Measurements from ENCODE around the gene IMMP2L.

GRCh38 chr7:111205251-111205650 is 357.0 kb downstream of the IMMP2L start:
- TF ChIP-seq, protein P1, sequence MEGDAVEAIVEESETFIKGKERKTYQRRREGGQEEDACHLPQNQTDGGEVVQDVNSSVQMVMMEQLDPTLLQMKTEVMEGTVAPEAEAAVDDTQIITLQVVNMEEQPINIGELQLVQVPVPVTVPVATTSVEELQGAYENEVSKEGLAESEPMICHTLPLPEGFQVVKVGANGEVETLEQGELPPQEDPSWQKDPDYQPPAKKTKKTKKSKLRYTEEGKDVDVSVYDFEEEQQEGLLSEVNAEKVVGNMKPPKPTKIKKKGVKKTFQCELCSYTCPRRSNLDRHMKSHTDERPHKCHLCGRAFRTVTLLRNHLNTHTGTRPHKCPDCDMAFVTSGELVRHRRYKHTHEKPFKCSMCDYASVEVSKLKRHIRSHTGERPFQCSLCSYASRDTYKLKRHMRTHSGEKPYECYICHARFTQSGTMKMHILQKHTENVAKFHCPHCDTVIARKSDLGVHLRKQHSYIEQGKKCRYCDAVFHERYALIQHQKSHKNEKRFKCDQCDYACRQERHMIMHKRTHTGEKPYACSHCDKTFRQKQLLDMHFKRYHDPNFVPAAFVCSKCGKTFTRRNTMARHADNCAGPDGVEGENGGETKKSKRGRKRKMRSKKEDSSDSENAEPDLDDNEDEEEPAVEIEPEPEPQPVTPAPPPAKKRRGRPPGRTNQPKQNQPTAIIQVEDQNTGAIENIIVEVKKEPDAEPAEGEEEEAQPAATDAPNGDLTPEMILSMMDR (IDR thresholded peaks at IDR 0.05): no peak
- no peak for TF ChIP-seq POLR2A (IDR thresholded peaks at IDR 0.05)

All from body of pancreas (tissue), 4 donors.